Coronary artery (tissue), 2 donors: ENCODE measurements around the gene GOLGA6L6.
"Not testable (repeated sequence)": the region's sequence is repeated elsewhere in the genome, so short reads cannot be mapped to it uniquely, and the experiment has no call there.

Experiments used
- DNase-seq: peaks from one replicate; pipeline ENCODE4 v3.0.0-alpha.2; 2017; ENCODE audit warnings: low spot score
- H3K27ac ChIP-seq, 2 donors: fragments of 200-600 bp; sonication (generic); one replicate each; pipeline ENCODE4 v1.5.1; 2016 to 2019
- H3K4me3 ChIP-seq: fragments of 200-600 bp; sonication (generic); 2 replicates; pipeline ENCODE4 v1.5.1; 2016; ENCODE audit warnings: mild to moderate bottlenecking, moderate library complexity

GOLGA6L6 gene

DNA sequence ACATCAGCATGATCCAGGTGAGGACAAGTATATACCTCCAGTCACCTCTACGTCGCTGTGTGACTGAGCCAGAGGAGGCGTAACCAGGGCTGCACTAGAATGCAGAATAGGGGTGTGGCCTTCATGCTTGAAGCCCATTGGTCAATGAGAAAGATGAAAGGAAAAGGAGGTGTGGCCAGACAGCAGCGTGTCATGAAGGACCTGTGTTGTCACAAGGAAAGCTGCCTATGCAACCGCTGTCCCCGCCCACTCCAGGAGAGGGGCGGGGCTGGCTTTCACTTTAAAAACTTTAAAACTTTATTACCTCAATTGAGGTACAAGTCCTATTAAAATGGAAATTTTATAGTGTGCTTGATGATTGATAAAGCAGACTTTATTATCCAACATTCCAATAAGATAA is at the start of gene GOLGA6L6:
GOLGA6L6 (minus strand) TSS at position 101 of the 400 bp plus-strand sequence; CDS start at position 10, 91 bp downstream.
- not testable (repeated sequence) for H3K4me3 ChIP-seq, H3K27ac ChIP-seq, DNase-seq

GRCh38 chr15:20590069-20590468 is 48.5 kb upstream of the GOLGA6L6 start:
- H3K4me3 ChIP-seq, DNase-seq, H3K27ac ChIP-seq: not testable (repeated sequence)

DNA sequence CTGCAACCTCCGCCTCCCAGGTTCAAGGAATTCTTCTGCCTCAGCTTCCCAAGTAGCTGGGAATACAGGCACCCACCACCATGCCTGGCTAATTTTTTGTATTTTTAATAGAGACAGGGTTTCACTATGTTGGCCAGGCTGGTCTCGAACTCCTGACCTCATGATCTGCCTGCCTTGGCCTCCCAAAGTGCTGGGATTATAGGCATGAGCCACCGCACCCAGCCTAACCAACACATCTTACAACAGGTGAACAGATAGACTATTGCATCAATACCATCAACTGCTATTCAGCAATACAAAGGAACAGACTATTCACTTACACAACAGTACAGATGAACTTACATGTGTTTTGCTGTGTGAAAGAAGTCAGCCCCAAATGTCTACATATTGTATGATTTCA is 45.2 kb upstream of the GOLGA6L6 start:
- H3K4me3 ChIP-seq, DNase-seq, H3K27ac ChIP-seq: not testable (repeated sequence)

- not testable (repeated sequence) for DNase-seq, H3K27ac ChIP-seq, H3K4me3 ChIP-seq
These were observed 41.1 kb upstream of the GOLGA6L6 start for GRCh38 chr15:20582726-20583115.

GRCh38 chr15:20582109-20582725 is 40.6 kb upstream of the GOLGA6L6 start:
- not testable (repeated sequence) for H3K27ac ChIP-seq, DNase-seq, H3K4me3 ChIP-seq

- H3K27ac ChIP-seq, H3K4me3 ChIP-seq, DNase-seq: not testable (repeated sequence)
These were observed 39.9 kb upstream of the GOLGA6L6 start for GRCh38 chr15:20581261-20582108.

DNA sequence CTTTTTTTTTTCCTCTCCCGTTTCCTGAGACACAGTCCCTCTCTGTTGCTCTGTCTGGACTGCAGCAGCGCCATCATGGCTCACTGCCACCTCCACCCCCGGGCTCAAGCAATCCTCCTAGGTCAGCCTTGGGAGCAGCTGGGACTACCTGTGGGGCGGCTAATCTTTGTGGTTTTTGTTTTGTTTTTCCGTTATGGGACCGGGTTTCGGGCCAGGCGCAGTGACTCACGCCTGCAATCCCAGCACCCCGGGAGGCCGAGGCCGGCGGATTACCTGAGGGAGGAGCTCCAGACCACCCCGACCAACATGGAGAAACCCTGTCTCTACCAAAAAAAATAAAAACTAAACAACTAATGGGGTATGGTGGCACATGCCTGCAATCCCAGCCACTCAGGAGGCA is 38.1 kb upstream of the GOLGA6L6 start:
- not testable (repeated sequence) for H3K27ac ChIP-seq, DNase-seq, H3K4me3 ChIP-seq

DNA sequence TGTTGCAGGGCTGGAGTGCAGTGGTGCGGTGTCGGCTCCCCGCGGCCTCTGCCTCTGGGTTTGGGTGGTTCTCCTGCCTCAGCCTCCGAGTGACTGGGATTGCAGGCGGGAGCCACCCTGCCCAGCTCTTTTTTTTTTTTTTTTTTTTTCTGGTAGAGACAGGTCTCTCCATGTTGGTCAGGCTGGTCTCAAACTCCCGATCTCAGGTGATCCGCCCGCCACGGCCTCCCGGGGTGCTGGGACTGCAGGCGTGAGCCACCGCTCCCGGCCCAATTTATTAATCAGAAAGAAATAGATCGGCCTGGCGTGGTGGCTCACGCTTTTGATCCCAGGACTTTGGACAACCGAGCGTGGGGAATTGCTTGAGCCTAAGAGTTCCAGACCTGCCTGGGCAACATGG is 9.7 kb upstream of the GOLGA6L6 start:
- not testable (repeated sequence) for H3K4me3 ChIP-seq, H3K27ac ChIP-seq, DNase-seq

DNA sequence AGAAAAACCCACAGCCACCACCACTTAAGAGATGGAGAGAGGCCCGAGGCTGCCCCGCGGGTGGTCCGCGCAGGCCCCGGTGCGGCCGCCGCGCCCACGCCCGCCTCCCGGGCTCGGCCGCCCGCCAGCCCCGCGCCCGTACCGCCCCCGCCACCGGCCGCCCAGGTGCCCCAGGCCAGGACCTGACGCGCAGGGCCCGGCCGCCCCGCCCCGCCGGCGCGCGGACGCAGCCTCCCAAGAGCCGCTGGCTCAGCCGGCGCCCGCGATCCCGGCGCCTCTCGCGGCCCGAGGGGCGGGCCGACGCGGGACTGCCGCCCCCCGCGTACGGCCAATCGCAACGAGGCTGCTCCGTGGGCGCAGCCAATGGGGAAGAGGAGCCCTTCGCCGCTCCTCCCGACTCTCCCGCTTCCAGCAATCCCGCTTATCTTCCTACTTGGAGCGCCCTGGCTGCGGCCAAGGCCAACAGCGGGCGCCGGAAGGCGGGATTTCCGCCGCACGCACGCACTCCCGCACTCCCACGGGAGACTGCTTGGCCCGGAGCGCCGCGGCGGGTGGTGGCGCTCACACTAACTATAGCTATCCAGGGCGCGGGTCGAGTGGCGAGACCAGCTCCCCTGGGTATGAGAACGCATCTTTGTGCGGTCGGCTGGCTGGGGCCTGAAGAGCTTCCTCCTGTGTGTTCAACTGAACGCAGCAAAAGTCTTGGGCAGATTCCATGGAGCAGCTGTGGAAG is 35.5 kb downstream of the GOLGA6L6 start:
- not testable (repeated sequence) for H3K4me3 ChIP-seq, H3K27ac ChIP-seq, DNase-seq

- not testable (repeated sequence) for H3K4me3 ChIP-seq, DNase-seq, H3K27ac ChIP-seq
These were observed 38.8 kb downstream of the GOLGA6L6 start for GRCh38 chr15:20502839-20503238.

DNA sequence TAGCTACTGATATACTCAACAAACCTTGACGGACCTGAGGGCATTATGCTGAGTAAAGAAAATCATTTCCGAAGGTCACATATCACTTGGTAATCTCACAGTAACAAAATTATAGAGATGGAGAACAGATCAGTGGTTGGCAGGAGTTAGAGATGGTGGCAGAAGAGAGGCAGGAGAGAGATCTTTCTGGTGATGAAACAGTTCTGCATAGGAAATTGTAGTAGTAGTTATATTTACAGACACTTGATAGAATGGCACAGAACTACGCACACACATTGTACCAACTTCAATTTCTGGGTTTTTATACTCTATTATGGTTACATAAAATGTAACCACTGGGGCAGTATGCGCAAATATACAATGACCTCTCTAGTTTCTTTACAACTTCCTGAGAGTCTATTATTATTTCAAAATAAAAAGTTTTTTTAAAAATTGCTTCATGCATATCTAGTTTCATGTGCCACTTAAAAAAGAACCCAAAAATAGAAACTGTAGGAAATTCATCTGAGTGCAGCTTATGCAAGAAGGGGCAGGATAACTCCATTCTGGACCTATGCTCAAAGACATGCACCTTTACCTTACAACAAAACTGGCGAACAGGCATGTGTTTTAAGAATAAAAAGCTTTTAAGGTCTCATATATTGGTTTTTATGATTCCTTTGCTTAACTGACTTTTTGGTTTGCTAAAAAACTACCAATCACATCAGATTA is 39.9 kb downstream of the GOLGA6L6 start:
- H3K27ac ChIP-seq, DNase-seq, H3K4me3 ChIP-seq: not testable (repeated sequence)

DNA sequence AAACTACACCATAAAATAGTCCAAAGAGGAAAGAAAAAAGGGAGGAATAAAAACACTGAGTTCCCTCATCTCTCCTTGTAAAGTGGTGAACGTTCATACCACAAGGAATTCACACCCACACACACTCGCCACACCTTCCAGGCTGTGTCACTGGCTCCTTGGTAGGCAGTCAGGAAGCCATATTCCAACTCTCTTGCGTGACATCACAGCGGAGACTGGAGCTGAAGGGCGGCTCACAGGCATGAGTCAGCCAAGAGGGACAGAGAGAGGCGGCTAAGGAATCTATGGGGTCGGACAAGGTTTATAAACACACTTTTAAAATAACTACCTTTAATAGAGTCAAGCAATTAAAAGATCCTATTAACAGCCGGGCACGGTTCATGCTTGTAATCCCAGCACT is 43.8 kb downstream of the GOLGA6L6 start:
- H3K4me3 ChIP-seq, H3K27ac ChIP-seq, DNase-seq: not testable (repeated sequence)

DNA sequence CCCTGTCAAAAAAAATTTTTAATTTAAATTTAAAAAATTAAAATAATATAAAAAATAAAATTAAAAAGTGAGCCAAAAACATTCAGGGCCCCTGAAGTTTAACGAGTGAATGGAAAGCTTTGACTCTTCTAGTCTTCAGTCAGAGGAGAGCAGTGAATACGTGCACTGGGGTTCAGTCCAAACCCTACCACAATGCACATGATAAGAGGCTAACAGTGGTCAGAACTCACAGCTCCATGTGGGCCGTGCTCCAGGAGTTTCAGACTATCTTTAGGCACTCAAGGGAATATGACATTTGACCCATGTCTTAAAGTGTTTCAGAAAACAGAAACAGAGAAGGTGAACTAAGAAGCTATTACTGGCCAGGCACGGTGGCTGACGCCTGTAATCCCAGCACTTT is 48.6 kb downstream of the GOLGA6L6 start:
- not testable (repeated sequence) for H3K4me3 ChIP-seq, DNase-seq, H3K27ac ChIP-seq

DNA sequence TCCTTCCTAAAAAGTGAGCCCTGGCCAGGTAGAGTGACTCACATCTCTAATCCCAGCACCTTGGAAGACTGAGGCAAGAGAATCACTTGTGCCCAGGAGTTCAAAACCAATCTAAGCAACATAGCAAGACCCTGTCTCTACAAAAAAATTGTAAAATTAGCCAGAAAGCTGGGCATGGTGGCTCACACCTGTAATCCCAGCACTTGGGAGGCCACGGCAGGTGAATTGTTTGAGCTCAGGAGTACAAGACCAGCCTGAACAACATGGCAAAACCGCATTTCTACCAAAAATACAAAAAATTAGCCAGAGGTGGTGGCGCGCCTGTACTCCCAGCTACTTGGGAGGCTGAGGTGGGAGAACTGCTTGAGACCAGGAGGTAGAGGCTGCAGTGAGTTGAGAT is 49.0 kb downstream of the GOLGA6L6 start:
- not testable (repeated sequence) for DNase-seq, H3K4me3 ChIP-seq, H3K27ac ChIP-seq

DNA sequence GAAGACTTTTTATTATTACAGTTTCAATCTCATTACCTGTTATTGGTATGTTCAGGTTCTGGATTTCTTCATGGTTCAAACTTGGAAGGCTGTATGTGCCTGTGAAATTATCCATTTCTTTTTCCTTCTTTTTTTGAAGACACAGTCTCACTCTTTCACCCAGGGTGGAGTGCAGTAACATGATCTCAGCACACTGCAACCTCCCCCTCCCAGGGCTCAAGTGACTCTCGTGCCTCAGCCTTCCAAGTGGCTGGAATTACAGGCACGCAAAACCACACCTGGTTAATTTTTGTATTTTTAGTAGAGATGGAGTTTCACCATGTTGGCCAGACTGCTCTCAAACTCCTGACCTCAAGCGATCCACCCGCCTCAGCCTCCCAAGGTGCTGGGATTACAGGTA is 52.3 kb downstream of the GOLGA6L6 start:
- H3K4me3 ChIP-seq, H3K27ac ChIP-seq, DNase-seq: not testable (repeated sequence)
